Panc1 (cell line): ENCODE results near the gene CCR9. TPM values are rescaled to one million over a fixed set of nuclear protein-coding genes. Genes with fewer than 3 reads are reported as not detected.

Experiments
- ATAC-seq: fragments of 200-7000 bp; cut with Tn5 transposase; 2 replicates; pipeline ENCODE4 v1.9.1; 2020; ENCODE audit warnings: mild to moderate bottlenecking, moderate library complexity
- BruUV-seq: library from RNA; stranded (reverse); fragments of 400-500 nt; replicated peaks from 2 replicates; lab custom pipeline; 2021; lab: Mats Ljungman, UMichigan
- CTCF ChIA-PET: fragments of 300-600 bp; sonication (Branson Sonifier 250); formaldehyde crosslinking; loops from one replicate; lab custom pipeline; 2022; ENCODE audit warnings: antibody characterized with exemption; lab: Charles Lee
- POLR2A ChIA-PET: fragments of 300-600 bp; sonication (Branson Sonifier 250); formaldehyde crosslinking; loops from one replicate; lab custom pipeline; 2022; ENCODE audit warnings: antibody characterized with exemption; lab: Charles Lee
- DNase-seq: peaks from one replicate; pipeline ENCODE4 v3.0.0-alpha.2; 2010; ENCODE audit warnings: low read depth, low spot score
- H3K27ac ChIP-seq: 2 replicates; pipeline ENCODE4 v1.5.1; 2011; ENCODE audit warnings: mild to moderate bottlenecking, low read length, inconsistent platforms
- H3K27me3 ChIP-seq: fragments of 200-500 bp; sonication (Bioruptor generic); 2 replicates; pipeline ENCODE4 v1.6.0; 2014; ENCODE audit warnings: low read length, inconsistent platforms; ENCODE audit not compliant: control insufficient read depth, insufficient read depth
- H3K36me3 ChIP-seq: fragments of 200-500 bp; sonication (Bioruptor generic); 2 replicates; pipeline ENCODE4 v1.5.1; 2014; ENCODE audit warnings: inconsistent platforms, mild to moderate bottlenecking, low read length, moderate library complexity; ENCODE audit not compliant: control insufficient read depth, insufficient read depth
- H3K4me1 ChIP-seq: 2 replicates; pipeline ENCODE4 v1.5.1; 2011; ENCODE audit warnings: inconsistent platforms, mild to moderate bottlenecking, low read length, moderate library complexity; ENCODE audit not compliant: control insufficient read depth, insufficient read depth
- H3K4me3 ChIP-seq, 2 experiments: 2 replicates each; pipeline ENCODE4 v1.5.1; 2011 to 2012; ENCODE audit warnings: low read depth in 2 of 2, low read length in 2 of 2, mild to moderate bottlenecking in 2 of 2, inconsistent platforms in 1 of 2, moderate library complexity in 1 of 2
- H3K9me3 ChIP-seq: fragments of 200-500 bp; sonication (Bioruptor generic); 2 replicates; pipeline ENCODE4 v1.5.1; 2014; ENCODE audit warnings: low read depth, mild to moderate bottlenecking, inconsistent platforms, low read length, moderate library complexity; ENCODE audit not compliant: control insufficient read depth, insufficient read depth
- CTCF ChIP-seq: fragments of 450-650 bp; IDR thresholded peaks from 2 replicates; pipeline ENCODE4 v1.5.1; 2017; ENCODE audit warnings: mild to moderate bottlenecking
- POLR2AphosphoS5 ChIP-seq: IDR thresholded peaks from 2 replicates; pipeline ENCODE4 v1.6.1; 2012; ENCODE audit warnings: mild to moderate bottlenecking, low read depth, low read length, moderate library complexity
- REST ChIP-seq, 2 experiments: IDR thresholded peaks; 2 replicates each; pipeline ENCODE4 v1.6.1; 2011 to 2012; ENCODE audit warnings: low read depth in 2 of 2, control low read depth in 1 of 2, low read length in 1 of 2, mild to moderate bottlenecking in 1 of 2, moderate library complexity in 1 of 2; ENCODE audit not compliant: insufficient read depth in 1 of 2
- SIN3A ChIP-seq: IDR thresholded peaks from 2 replicates; pipeline ENCODE4 v1.6.1; 2012; ENCODE audit warnings: low read depth, mild to moderate bottlenecking, low read length, moderate library complexity, borderline replicate concordance; ENCODE audit not compliant: insufficient read depth
- TCF7L2 ChIP-seq: IDR thresholded peaks from 2 replicates; pipeline ENCODE4 v1.6.1; 2011; ENCODE audit warnings: mild to moderate bottlenecking, low read depth, low read length, inconsistent platforms
- in situ Hi-C: cut with HindIII; loops from 2 replicates; pipeline ENCODE4 v1.10.0; 2016; ENCODE audit warnings: low sequenced_read_pairs, low pct_unique_long_range_greater_than_20kb
- intact Hi-C: fragments of 100-400 bp; cut with micrococcal nuclease; formaldehyde crosslinking; loops from one replicate; pipeline ENCODE4 v1.10.0; 2022; ENCODE audit not compliant: unreplicated experiment
- total RNA-seq: library from RNA; stranded (reverse); gene quantifications from one replicate; pipeline ENCODE4 v1.2.1, GENCODE V29; 2021; ENCODE audit not compliant: unreplicated experiment

Gene CCR9
- total RNA-seq, 1 experiment from 2014 or later = not detected

GRCh38 chr3:45947361-45947760, 61.0 kb downstream of the CCR9 start:
- ATAC-seq = no peak
- ChIA-PET POLR2A (no interaction called here), CTCF (no interaction called here)
- Histone ChIP-seq H3K27me3 (no peaks in the 10 kb centered on the region), H3K27ac (no peak overlapping the region), H3K4me3 (no peak overlapping the region), H3K9me3 (no peaks in the 10 kb centered on the region), H3K36me3 (no peaks in the 10 kb centered on the region), H3K4me1 (no peaks in the 10 kb centered on the region)
- intact Hi-C loops = no loop called here
- TF ChIP-seq CTCF (no peak), SIN3A (no peak), REST (IDR thresholded peaks at IDR 0.05; ENCODE audit: insufficient read depth in 1 of 2, low read depth in 2 of 2, low read length in 1 of 2) (no peak), POLR2AphosphoS5 (no peak), TCF7L2 (no peak)
- in situ Hi-C loops = no loop called here
- no TSS peak for BruUV-seq
- DNase-seq = no peak

GRCh38 chr3:45948311-45948781, 62.0 kb downstream of the CCR9 start:
- no peaks in the 10 kb centered on the region for H3K36me3 ChIP-seq
- DNase-seq (no peak), ATAC-seq (no peak)
- H3K9me3 ChIP-seq = no peaks in the 10 kb centered on the region
- no TSS peak for BruUV-seq
- no peak overlapping the region for H3K4me3 ChIP-seq
- no peaks in the 10 kb centered on the region for H3K27me3 ChIP-seq
- no peaks in the 10 kb centered on the region for H3K4me1 ChIP-seq
- ChIA-PET CTCF (no interaction called here), POLR2A (no interaction called here)
- no peak overlapping the region for H3K27ac ChIP-seq
- TF ChIP-seq SIN3A (no peak), REST (IDR thresholded peaks at IDR 0.05; ENCODE audit: insufficient read depth in 1 of 2, low read depth in 2 of 2, low read length in 1 of 2) (no peak), CTCF (no peak), TCF7L2 (no peak)
- in situ Hi-C loops = no loop called here
- intact Hi-C loops = no loop called here
